ENCODE measurements around the gene CCDC88C.
"Not testable (repeated sequence)": the region's sequence is repeated elsewhere in the genome, so short reads cannot be mapped to it uniquely, and the experiment has no call there.

Gene CCDC88C

DNA sequence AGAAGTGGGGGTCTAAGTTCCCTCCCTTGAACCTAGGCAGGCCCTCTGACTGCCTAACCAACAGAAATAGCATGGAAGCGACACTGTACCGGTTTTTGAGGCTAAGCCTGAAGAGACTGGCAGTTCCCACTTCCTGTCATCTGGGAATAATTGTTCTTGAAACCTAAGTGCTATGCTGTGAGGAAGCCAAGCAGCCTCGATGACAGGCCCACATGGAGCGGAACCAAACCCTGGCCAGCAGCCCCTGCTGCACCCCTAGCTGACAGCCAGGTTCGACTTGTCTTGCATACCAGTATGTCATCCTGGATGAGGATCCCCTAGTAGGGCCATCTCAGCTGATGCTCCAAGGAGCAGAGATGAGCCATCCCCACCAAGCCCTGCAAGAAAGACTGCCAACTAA, 166.7 kb downstream of the CCDC88C start:
- DNase-seq (ENCODE audit: low read depth in 2 of 2): no peak

DNA sequence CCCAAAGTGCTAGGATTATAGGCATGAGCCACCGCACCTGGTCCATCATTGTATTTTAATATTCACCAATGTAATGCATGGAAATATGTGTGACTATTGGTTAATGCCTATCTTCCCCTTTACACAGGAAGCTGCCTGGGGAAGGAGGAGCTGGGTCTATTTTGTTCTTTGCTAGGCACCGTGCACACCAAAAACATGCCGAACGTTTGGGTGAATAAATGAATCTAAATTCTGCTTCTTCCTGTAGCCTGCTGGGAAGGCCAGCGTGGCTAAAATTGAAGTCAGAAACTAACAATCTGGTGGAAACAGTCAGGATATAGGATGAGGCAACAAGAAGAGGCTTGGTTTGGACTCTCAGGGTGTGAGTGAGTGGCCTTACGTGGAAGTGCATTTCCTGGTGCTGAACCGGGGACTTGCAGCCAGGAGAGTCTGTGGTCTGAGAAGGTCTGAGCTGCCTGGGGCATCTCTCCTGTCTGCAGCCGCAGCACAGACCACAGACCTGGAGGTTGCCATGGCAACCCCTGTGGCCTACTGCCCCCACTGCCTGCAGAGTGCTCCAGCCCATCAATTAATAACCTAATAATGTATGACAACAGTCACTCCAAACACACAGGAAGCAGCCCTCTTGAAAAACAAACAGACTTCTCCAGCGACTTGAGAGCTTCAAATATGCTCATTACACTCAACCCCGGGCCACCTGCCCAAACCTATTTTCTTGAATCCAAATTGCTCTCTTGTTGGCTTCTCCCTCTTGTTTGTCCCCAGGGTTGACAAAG, 167.6 kb downstream of the CCDC88C start:
- no peak for DNase-seq (ENCODE audit: low read depth in 2 of 2)

DNA sequence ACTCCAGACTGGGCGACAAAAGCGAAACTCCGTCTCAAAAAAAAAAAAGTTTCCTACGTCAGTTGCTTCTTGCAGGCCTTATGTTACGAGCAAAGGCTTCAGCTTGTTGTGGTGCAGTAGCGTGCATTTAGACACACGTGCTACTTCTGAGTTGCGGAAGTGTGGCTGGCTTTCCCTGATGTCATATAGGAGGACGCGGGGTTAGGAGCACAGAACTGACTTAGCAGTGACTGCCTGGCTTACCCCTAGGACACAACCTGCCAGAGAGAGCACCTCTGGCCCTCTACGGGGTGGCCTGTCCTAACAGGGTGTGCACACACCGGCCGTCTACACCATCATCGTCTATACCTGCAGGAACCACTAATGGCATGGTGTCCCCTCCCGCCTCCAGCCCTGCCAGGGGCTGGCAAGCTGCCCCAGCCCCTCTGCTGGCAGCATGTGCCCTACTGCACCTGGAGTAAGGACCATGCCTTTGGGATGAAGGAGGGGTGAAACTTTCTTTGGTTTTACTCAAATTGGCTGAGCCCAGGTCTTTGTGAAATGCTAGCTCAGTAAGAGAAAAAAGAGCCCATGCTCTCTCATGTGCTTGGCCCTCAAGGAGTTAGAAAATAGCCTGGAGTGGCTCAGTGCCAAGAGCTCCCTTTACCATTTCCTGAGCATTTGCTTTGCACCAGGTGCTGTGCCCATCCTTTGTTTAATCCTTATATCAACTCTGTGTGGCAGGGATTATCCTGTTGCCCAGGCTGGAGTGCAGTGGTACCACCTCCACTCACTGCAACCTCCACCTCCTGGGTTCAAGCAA, 171.4 kb downstream of the CCDC88C start:
- DNase-seq (ENCODE audit: low read depth in 2 of 2): peak in 1 of 2 donors; percentile 62

- not testable (repeated sequence) for DNase-seq (ENCODE audit: low read depth in 2 of 2)
Measured at GRCh38 chr14:91245616-91246015, 172.0 kb downstream of the CCDC88C start.

DNA sequence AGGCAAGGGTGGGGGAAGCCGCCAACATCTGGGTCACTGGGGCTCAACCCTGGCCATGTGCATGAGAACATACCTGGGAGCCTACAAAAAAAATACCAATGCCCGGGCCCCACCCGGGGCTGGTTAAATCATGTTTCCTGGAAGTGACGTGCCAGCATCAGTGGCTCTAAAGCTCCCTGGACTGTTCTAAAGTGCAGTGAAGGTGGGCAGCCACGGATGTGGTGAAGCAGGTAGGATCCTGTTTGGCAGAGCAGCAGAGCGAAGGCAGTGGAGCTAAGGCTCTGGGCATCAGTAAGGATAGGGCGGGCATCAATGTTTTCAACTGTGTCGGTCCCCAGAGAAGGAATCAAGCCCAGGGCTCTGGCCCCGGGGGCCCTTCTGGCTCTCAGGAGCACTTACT, 172.6 kb downstream of the CCDC88C start:
- peak in 1 of 2 donors; percentile 66 for DNase-seq (ENCODE audit: low read depth in 2 of 2)

DNA sequence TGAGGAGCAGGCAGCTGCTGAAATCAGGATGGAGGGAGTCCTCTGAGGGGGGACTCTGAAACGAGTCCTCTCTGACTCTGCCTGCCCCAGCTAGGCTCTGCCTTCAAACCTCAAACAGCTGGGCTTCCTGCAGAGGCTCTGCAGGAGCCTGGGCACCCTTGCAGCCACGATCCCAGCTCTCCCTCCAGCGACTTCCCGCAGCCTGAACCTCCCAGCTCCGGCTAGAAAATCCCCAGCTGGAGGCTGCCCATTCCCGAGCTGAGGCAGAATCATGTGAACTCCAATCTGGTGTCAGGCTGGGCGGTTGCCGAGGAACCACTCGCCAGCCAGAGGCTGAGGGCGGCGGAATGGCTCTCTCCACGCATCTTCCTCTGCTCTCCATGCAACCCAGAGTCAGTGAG, 173.1 kb downstream of the CCDC88C start, which contains the start of gene GPR68:
Gene GPR68, minus strand, starts transcription at position 204 of the 401 bp plus-strand sequence. CDS start 9,654 bp downstream, outside the sequence.
- no peak for DNase-seq (ENCODE audit: low read depth in 2 of 2)

DNA sequence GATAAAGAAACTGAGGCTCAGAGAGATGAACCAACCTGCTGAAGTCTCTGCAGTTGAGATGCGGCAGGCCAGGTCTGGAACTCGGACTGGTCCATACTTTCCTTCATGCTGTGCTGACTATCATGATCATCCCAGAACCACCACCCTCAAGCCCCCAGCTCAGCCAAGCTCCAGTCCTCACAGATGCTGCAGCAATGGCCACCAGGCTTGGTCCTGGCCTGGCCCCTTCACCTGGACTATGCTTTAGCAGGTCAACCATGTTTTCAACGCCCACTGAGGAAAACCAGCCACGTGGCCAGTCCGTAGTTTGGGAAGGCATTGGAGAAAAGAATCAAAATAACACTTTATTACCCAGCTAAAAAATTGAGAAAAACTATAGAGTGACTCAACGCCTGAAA, 174.5 kb downstream of the CCDC88C start:
- no peak for DNase-seq (ENCODE audit: low read depth in 2 of 2)

DNA sequence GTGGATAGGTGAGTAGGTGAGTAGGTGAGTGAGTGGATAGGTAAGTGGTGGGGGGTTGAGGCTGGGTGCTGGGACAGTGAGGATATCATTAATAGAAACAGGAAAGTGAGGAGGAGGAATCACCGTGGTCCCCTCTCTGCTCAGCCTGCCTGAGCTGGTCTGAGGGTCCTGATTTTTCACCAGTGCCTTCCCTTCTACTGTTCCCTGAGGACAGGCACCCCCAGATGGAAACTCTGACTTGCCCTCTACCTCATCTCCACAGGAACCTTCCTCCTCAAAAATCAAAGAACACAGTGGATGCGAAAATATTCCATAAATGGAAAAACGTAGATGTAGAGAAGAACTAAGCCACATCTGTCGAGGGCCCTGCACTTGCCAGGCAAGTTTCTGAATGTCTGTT, 175.0 kb downstream of the CCDC88C start:
- DNase-seq (ENCODE audit: low read depth in 2 of 2): no peak

DNA sequence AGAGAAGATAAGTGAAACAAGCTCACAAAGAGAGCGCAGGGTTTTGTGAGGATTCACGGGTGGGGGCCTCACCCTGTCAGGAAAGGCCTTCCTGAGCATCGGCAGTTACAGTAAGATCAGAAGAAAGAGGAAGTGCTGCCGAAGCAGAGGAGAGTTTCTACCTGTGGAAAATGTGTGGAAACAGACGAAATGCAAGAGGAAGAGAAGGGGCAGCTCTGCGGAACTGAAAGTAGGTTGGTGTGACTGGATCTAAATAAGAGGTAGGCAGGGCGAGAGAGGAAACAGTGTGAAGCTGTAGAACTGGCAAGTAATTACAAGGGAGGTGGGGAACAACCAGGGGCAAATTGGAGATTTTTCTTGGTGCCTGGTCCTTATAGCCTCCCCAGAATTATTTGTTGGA, 175.8 kb downstream of the CCDC88C start:
- DNase-seq (ENCODE audit: low read depth in 2 of 2): no peak

DNA sequence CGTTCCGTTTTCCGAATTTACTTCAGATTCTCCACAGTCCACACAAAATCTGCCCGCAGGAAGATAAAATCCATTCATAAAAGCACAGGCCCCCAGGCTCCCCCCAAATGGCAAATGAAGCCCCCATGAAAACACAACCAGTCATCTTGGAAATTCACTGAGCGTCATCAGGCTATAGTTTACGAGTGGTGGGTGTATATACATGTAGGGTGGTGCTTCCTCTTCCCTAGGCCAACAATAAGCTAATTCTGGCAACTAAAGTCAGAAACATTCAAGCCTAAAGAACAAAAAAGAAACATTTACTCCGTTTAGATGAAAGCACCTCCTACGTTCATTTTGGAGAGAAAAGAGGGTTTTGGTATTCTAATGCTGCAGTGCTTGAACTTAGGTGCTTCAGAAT, 179.0 kb downstream of the CCDC88C start:
- no peak for DNase-seq (ENCODE audit: low read depth in 2 of 2)

- DNase-seq (ENCODE audit: low read depth in 2 of 2): no peak
Measured at GRCh38 chr14:91238085-91238484, 179.5 kb downstream of the CCDC88C start.

GRCh38 chr14:91237219-91237618, 180.4 kb downstream of the CCDC88C start:
- DNase-seq (ENCODE audit: low read depth in 2 of 2): no peak

- no peak for DNase-seq (ENCODE audit: low read depth in 2 of 2)
Measured at GRCh38 chr14:91235841-91236240, 181.8 kb downstream of the CCDC88C start.

- DNase-seq (ENCODE audit: low read depth in 2 of 2): no peak
Measured at GRCh38 chr14:91234791-91235114, 182.9 kb downstream of the CCDC88C start.

GRCh38 chr14:91233936-91234790, 183.5 kb downstream of the CCDC88C start:
- no peak for DNase-seq (ENCODE audit: low read depth in 2 of 2)

DNA sequence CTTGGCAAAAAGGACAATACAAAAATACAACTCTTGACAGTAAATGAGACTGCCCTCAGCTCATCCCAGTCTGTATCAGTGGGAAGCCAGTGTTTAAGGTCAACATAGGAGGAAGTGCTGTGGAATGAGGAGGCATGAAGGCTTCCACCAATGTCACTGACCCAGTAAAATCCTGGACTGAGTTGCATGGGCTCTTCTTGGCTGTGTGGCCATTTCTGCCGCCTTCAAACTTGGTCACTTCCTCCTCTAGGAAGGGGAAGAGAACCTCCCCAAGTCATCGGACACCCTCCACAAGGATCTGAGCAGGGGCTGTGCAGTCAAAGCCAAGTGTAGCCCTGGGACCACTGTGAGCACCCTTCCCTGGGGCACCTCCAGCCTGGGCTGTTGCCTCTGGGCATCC, 185.0 kb downstream of the CCDC88C start:
- no peak for DNase-seq (ENCODE audit: low read depth in 2 of 2)

DNA sequence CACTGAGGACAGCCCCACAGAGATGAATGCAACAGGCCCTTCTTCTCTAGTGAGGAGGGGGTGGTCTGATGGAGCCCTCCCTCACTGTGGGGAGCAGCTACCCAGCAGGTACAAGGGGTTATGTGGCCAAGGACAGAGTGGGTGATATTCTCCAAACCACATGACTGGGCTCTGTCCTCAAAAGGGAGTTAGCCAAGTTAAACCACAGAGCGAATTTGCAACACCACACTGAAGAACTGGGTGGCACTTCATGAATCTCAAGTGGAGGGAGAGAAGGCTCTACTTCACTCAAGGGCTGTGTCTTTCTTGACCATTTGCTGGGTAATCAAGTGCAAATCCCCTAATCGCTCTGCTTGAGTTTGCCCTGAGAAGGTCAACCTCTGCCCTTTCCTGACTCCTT, 185.6 kb downstream of the CCDC88C start:
- DNase-seq (ENCODE audit: low read depth in 2 of 2): no peak

- no peak for DNase-seq (ENCODE audit: low read depth in 2 of 2)
Measured at GRCh38 chr14:91231446-91231845, 186.2 kb downstream of the CCDC88C start.

GRCh38 chr14:91230397-91231035, 187.1 kb downstream of the CCDC88C start:
- no peak for DNase-seq (ENCODE audit: low read depth in 2 of 2)

DNA sequence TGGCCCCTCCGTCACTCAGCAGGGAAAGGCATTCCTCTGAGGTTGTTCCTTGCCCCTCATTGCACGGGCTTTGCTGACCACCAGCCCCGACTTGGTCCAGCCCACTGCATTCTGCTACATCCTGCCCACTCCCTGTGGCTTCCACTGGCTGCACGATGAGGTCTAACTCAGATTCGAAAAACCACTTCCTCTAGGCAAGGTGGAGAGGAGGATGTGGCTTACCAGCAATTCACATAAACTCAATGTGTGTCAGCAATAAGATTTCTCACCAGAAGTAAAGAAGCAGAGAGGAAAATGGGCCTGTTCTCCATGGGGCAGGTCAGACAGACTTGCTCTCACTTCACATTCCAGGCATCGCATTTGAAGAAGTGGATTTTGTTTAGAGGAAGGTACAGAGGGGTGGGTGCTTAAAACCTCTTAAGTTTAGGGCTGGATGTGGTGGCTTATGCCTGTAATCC, 187.8 kb downstream of the CCDC88C start:
- DNase-seq (ENCODE audit: low read depth in 2 of 2): peak in 1 of 2 donors; percentile 52

DNA sequence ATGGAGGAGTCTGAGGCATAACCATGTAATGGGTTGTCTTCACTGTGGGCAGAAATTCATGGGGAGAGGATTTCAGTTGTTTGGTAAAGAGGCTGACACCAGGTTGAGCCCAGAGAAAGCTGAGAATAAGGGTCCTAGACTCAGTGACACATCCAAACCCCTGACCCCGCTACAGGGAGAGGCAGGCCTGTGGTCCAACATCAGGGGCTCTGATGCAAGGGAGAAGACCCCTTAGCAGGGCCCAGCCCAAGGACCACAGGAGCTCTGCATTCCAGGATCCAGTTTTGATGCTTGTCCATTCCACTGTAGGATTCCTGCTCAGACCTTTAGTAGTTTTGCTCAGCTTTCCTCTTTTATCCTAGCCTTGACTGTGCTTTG, 188.6 kb downstream of the CCDC88C start:
- DNase-seq (ENCODE audit: low read depth in 2 of 2): no peak

Data from stimulated activated CD8-positive, alpha-beta memory T cell treated with anti-CD3 and anti-CD28 coated beads, Interleukin-15, amount 100 ng/mL, for 4 hours (primary cell).